Endodermal cell (in vitro differentiated cells): ENCODE results near the gene DIRAS1. TPM values are rescaled to one million over a fixed set of nuclear protein-coding genes. Genes with fewer than 3 reads are reported as not detected.

Experiments
- DNase-seq: peaks from one replicate; pipeline ENCODE4 v3.0.0-alpha.2; 2017
- H3K27ac ChIP-seq: 2 replicates; pipeline ENCODE4 v1.5.1; 2013; ENCODE audit warnings: mild to moderate bottlenecking, low read depth, low read length, moderate library complexity
- H3K27me3 ChIP-seq: 2 replicates; pipeline ENCODE4 v1.6.1; 2013; ENCODE audit warnings: mild to moderate bottlenecking, low read length, moderate library complexity; ENCODE audit not compliant: insufficient read depth, control insufficient read depth, poor library complexity, severe bottlenecking
- H3K36me3 ChIP-seq: 2 replicates; pipeline ENCODE4 v1.7.0; 2013; ENCODE audit warnings: mild to moderate bottlenecking, low read length, moderate library complexity; ENCODE audit not compliant: control insufficient read depth, insufficient read depth
- H3K4me1 ChIP-seq: one replicate; pipeline ENCODE4 v1.7.0; 2013; ENCODE audit warnings: low read length; ENCODE audit not compliant: control insufficient read depth, insufficient read depth
- H3K4me3 ChIP-seq: 2 replicates; pipeline ENCODE4 v1.5.1; 2013; ENCODE audit warnings: mild to moderate bottlenecking, low read length, moderate library complexity
- H3K9ac ChIP-seq: 2 replicates; pipeline ENCODE4 v1.6.1; 2013; ENCODE audit warnings: mild to moderate bottlenecking, low read length, moderate library complexity; ENCODE audit not compliant: poor library complexity, severe bottlenecking; ENCODE audit errors: extremely low read depth
- H3K9me3 ChIP-seq: 2 replicates; pipeline ENCODE4 v1.6.1; 2013; ENCODE audit warnings: mild to moderate bottlenecking, low read length, moderate library complexity; ENCODE audit not compliant: control insufficient read depth
- H3K27ac Mint-ChIP-seq: 2 replicates; pipeline ENCODE4 v1.8.0; 2020; ENCODE audit warnings: mixed read lengths
- H3K27me3 Mint-ChIP-seq: 2 replicates; pipeline ENCODE4 v1.8.0; 2021; ENCODE audit warnings: mild to moderate bottlenecking, mixed read lengths; ENCODE audit not compliant: insufficient read depth
- H3K36me3 Mint-ChIP-seq: 2 replicates; pipeline ENCODE4 v1.8.0; 2020; ENCODE audit warnings: low read depth, mixed read lengths
- H3K4me1 Mint-ChIP-seq: 2 replicates; pipeline ENCODE4 v1.8.0; 2020; ENCODE audit warnings: mixed read lengths
- H3K4me3 Mint-ChIP-seq: 2 replicates; pipeline ENCODE4 v1.8.0; 2020; ENCODE audit warnings: mild to moderate bottlenecking, moderate library complexity, mixed read lengths
- H3K9me3 Mint-ChIP-seq: 2 replicates; pipeline ENCODE4 v1.8.0; 2020; ENCODE audit warnings: mild to moderate bottlenecking, mixed read lengths
- CTCF ChIP-seq: fragments of 200-600 bp; sonication (generic); conservative IDR thresholded peaks from 2 replicates; pipeline ENCODE4 v1.5.0; 2021; ENCODE audit warnings: antibody characterized with exemption, mild to moderate bottlenecking
- WGBS, 2 experiments: methylation state at CpG; one replicate each; pipeline versions ENCODE4 v1.1.5 to v1.1.7; 2013; ENCODE audit warnings: missing lambda C conversion rate in 2 of 2, mixed read lengths in 1 of 2; ENCODE audit not compliant: insufficient coverage in 1 of 2, insufficient read length in 1 of 2; 5-methylcytosine and 5-hydroxymethylcytosine counted together
- total RNA-seq, 2 donors: library from RNA; stranded (reverse); fragmentation: NEBNext Ultra II Directional in 1 of 2; extraction: Animal tissue kit (Norgen Biotek cat#: 25700) in 1 of 2; gene quantifications; 2 replicates in 1 of 2; 3 replicates in 1 of 2; pipeline ENCODE4 v1.2.1, GENCODE V29; 2021

DIRAS1 gene
- total RNA-seq, 2 donors from 2014 or later, result 4.7 to 8.4 TPM

- Mint-ChIP-seq H3K27me3 (no peaks in the 10 kb centered on the region), H3K4me3 (no peak overlapping the region), H3K4me1 (no peaks in the 10 kb centered on the region), H3K27ac (no peak overlapping the region), H3K36me3 (peaks cover 51% of the 10 kb centered on the region), H3K9me3 (no peaks in the 10 kb centered on the region)
- no peaks in the 10 kb centered on the region for H3K27me3 ChIP-seq
- 93 to 99% methylated on average over 12 to 23 of the region's 23 CpGs for WGBS, 2 experiments
- no peaks in the 10 kb centered on the region for H3K4me1 ChIP-seq
- no peak overlapping the region for H3K27ac ChIP-seq
- no peak overlapping the region for H3K9ac ChIP-seq
- H3K36me3 ChIP-seq, result peaks cover 54% of the 10 kb centered on the region
- DNase-seq, result no peak
- TF ChIP-seq CTCF, result no peak
- no peak overlapping the region for H3K4me3 ChIP-seq
- H3K9me3 ChIP-seq, result no peaks in the 10 kb centered on the region
Measured at GRCh38 chr19:2762783-2763496, 41.8 kb upstream of the DIRAS1 start.

- no peaks in the 10 kb centered on the region for H3K27me3 Mint-ChIP-seq
- no peaks in the 10 kb centered on the region for H3K4me1 Mint-ChIP-seq
- H3K4me3 Mint-ChIP-seq, result no peak overlapping the region
- H3K36me3 Mint-ChIP-seq, result peaks cover 57% of the 10 kb centered on the region
- Histone ChIP-seq H3K36me3 (peaks cover 56% of the 10 kb centered on the region), H3K27ac (no peak overlapping the region), H3K4me3 (no peak overlapping the region), H3K4me1 (no peaks in the 10 kb centered on the region), H3K9me3 (no peaks in the 10 kb centered on the region), H3K9ac (no peak overlapping the region), H3K27me3 (no peaks in the 10 kb centered on the region)
- 93 to 96% methylated on average over 34 to 43 of the region's 43 CpGs for WGBS, 2 experiments
- TF ChIP-seq CTCF, result no peak
- no peak overlapping the region for H3K27ac Mint-ChIP-seq
- H3K9me3 Mint-ChIP-seq, result no peaks in the 10 kb centered on the region
- DNase-seq, result no peak
Measured at GRCh38 chr19:2761876-2762782, 41.0 kb upstream of the DIRAS1 start.

- Mint-ChIP-seq H3K4me1 (no peaks in the 10 kb centered on the region), H3K27ac (no peak overlapping the region), H3K9me3 (no peaks in the 10 kb centered on the region), H3K27me3 (no peaks in the 10 kb centered on the region), H3K36me3 (peaks cover 56% of the 10 kb centered on the region), H3K4me3 (no peak overlapping the region)
- peaks cover 61% of the 10 kb centered on the region for H3K36me3 ChIP-seq
- H3K9ac ChIP-seq, result no peak overlapping the region
- H3K27me3 ChIP-seq, result no peaks in the 10 kb centered on the region
- no peak overlapping the region for H3K27ac ChIP-seq
- H3K4me3 ChIP-seq, result no peak overlapping the region
- DNase-seq, result no peak
- 93 to 94% methylated on average over 7 to 16 of the region's 16 CpGs for WGBS, 2 experiments
- H3K9me3 ChIP-seq, result no peaks in the 10 kb centered on the region
- TF ChIP-seq CTCF, result no peak
- no peaks in the 10 kb centered on the region for H3K4me1 ChIP-seq
Measured at GRCh38 chr19:2761309-2761677, 40.1 kb upstream of the DIRAS1 start.
